Subcutaneous adipose tissue (tissue), 4 donors: ENCODE measurements around the gene GNL3L. TPM values are rescaled to one million over a fixed set of nuclear protein-coding genes. Genes with fewer than 3 reads are reported as not detected.

Source experiments
- total RNA-seq, 4 donors: library from RNA; depleted of rRNA; stranded (reverse); fragments of >200 nt; gene quantifications; one replicate each; pipeline ENCODE4 v1.1.0, GENCODE V29; 2016
- TF ChIP-seq, protein P1 (sequence below): fragments of 450-650 bp; IDR thresholded peaks from one replicate; pipeline ENCODE4 v1.5.1; 2016; ENCODE audit warnings: low read depth, mild to moderate bottlenecking, control low read depth, antibody characterized with exemption, moderate library complexity

GNL3L gene
- total RNA-seq, 4 donors from 2014 or later = 18.6 to 34.7 (median 19.9) TPM

DNA sequence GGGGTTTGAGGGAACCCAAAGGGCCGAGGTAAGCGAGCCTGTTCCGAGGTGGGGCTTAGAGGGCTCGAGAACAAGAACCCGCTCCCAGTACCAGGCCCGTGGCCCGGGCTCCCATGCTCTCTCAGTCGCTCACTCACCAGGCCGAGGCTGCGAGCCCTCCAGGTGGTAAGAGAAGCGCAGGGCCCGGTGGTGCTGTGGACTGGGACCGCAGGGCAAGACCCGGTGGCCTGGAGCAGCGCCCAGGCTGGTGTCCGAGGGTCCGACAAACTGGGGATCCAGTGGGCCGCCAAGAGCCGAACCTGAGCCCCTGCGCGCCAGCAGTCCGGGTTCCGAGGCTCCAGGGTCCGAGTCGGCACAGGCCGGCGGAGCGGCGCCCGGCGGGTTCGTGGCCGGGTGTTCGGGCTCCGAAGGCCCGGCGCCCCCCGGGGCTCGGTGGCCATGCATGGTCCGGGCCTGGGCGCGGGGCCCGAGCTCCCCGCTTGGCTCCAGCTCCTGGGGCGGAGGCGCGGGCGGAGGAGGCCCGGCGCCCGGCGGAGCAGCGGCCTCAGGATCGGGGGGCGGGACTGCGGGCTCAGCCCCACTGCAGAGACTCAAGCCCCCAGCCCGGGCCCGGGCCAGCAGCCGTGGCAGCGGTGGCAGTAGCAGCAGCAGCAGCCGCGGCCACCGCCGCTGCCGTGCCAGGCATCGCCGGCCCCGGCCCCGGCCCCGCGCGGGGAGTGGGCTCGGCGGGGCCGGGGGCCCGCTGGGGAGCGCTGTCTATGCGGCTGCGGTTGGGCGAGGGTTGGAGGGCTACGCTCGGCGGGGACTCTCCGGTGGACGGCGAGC is 34.8 kb upstream of the GNL3L start:
- TF ChIP-seq, protein P1, sequence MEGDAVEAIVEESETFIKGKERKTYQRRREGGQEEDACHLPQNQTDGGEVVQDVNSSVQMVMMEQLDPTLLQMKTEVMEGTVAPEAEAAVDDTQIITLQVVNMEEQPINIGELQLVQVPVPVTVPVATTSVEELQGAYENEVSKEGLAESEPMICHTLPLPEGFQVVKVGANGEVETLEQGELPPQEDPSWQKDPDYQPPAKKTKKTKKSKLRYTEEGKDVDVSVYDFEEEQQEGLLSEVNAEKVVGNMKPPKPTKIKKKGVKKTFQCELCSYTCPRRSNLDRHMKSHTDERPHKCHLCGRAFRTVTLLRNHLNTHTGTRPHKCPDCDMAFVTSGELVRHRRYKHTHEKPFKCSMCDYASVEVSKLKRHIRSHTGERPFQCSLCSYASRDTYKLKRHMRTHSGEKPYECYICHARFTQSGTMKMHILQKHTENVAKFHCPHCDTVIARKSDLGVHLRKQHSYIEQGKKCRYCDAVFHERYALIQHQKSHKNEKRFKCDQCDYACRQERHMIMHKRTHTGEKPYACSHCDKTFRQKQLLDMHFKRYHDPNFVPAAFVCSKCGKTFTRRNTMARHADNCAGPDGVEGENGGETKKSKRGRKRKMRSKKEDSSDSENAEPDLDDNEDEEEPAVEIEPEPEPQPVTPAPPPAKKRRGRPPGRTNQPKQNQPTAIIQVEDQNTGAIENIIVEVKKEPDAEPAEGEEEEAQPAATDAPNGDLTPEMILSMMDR = no peak

DNA sequence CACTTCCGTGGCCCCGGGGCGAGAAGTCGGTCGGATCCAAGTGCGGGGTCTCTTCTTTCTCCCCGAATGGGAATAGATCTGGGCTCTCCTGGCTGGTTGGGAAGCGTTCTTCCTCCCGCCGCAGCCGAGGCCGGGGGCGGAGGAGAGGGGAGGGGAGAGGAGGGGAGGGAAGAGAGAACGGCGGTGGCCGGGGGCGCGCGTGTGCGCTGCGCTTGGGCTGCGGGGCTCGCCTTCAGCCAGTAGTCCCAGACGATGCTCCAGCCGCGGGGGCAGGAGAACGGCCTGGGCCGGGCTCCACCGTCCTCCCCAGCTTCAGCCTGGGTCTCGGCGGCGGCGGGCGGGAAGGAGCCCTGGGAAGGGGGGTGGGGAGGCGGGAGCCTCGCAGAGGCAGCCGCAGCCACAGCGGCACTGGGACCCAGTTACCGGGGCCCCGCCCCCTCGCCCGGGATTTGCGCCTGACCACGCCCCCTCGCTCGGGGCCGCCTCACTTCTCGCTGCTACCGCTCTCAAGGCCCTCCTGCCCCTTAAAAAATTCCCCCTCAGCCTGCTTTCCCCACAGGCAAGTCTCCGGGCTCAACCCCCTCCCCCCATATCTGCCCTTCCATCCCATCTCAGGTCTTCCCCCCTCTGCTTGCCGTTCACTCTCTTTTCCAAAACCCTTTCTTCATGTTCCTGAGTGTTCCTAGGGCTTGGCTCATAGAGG is 34.1 kb upstream of the GNL3L start, which contains the start of gene FGD1:
Gene FGD1, minus strand, starts transcription at position 421 of the 703 bp plus-strand sequence. CDS start 802 bp downstream, outside the sequence.
- TF ChIP-seq, protein P1 = no peak

DNA sequence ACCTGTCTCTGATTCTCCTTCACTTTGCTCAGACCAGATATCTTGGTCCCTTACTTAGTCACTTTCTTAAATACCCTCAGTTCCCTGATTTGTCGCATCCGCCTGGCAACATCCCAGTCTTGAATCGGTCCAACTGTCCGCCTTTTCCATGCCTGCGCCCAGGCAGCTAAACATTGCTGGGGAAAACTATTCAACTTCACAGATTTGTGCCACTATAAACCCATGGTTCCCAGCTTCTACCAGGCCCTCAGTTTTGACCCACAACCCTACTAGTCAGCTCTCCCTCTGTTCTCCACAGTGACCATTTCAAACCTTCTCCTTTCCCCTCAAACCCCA is 33.5 kb upstream of the GNL3L start:
- TF ChIP-seq, protein P1 = no peak

DNA sequence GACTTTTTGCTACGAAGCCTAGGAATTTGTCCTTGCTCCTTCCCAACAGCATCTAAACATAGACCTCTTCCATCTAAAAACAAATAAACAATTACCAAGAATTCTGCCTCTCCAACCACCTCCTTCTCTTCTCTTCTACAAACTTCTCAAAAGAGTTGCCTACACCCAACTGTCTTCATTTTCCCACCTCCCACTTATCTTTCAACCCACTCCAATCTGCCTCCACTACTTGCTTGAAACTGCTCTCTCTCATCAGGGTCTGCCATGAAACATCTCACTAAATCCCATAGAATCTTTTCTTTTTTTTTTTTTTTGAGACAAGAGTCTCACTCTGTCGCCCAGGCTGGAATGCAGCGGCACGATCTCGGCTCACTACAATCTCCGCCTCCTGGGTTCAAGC is 33.1 kb upstream of the GNL3L start:
- TF ChIP-seq, protein P1 = no peak

DNA sequence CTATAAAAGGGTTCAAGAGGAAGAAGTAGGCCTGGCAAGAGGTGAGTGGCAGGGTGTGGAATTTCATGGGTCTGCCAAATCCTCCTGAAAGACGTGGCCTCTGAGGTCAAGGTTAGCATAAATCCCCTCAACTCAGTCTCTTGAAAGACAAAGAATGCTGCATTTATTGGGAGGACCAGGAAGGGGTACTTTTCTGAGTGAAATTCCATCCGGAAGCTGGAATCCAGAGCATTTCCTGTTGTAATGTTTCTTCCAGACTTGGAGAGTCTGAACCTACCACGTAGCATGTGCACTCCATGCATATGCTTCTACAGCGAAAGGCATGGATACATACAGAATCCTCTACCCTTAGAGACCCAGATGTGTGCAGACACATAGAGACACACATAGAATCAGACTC is 20.6 kb upstream of the GNL3L start:
- TF ChIP-seq, protein P1 = no peak

DNA sequence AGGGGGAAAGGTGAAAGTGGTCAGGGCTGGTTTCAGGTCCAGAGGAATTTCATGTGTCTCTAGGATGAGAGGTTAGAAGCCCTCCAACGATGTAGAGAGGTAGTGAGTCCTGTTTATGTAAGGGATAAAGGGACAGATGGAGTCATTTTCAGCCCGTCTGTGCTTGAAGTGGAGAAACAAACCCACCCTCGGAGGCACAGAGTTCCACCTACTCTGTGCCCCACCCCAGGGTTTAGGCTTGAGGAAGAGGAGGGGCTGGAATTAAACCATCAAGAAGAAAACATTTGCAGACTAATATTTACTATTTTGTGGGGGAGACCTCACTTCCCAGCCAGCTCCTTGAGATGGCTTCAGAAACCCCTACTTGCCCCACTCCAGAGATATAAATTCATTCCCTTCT is 868 bp upstream of the GNL3L start:
- TF ChIP-seq, protein P1 = no peak

DNA sequence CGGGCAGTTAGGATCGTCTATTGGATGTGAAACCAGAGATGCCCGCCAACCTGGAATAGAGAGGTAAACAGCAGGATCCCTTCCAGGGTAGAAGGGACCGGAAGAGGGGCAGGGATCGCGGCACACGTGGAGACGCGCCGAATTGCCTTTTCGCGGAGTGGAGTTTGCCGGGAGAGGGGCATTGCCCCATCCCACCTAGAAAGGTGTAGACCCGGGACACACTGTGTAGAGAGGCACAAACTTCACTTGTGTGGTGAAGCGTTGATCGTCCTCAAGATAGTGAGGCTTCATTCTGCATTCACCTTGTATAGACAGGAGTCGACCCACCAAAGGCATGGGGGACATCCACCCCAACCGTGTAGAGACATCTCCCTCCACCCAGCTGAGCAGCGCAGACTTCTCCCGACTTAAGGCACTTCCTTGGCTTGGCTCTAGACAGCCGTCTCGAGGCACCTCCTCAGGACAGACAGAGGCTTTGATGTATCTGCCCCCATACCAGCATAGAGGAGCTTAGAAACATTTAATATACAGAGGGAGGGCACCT is 410 bp downstream of the GNL3L start:
- TF ChIP-seq, protein P1 = no peak
